PFSK-1 (cell line): ENCODE data around the gene SKIL.

Experiments
- FOXP2 ChIP-seq: optimal IDR thresholded peaks from 2 replicates; pipeline ENCODE3; 2011; ENCODE audit warnings: borderline replicate concordance, control low read depth, inconsistent platforms; ENCODE audit not compliant: insufficient read depth; ENCODE audit errors: extremely low read length, extremely low read depth
- POLR2AphosphoS5 ChIP-seq: IDR thresholded peaks from 2 replicates; pipeline ENCODE4 v1.6.1; 2012; ENCODE audit warnings: low read depth, mild to moderate bottlenecking, control low read depth, low read length, moderate library complexity
- REST ChIP-seq, 2 experiments: IDR thresholded peaks; 2 replicates each; pipeline versions ENCODE4 v1.6.1 to v1.8.0; 2011 to 2012; ENCODE audit warnings: low read depth in 2 of 2, low read length in 2 of 2, control low read depth in 1 of 2, inconsistent platforms in 1 of 2, mild to moderate bottlenecking in 1 of 2, moderate library complexity in 1 of 2; ENCODE audit not compliant: insufficient read depth in 1 of 2
- SIN3A ChIP-seq: IDR thresholded peaks from 2 replicates; pipeline ENCODE4 v1.6.1; 2012; ENCODE audit warnings: mild to moderate bottlenecking, low read length, moderate library complexity, borderline replicate concordance; ENCODE audit not compliant: insufficient read depth
- TAF1 ChIP-seq: IDR thresholded peaks from 2 replicates; pipeline ENCODE4 v1.6.1; 2012; ENCODE audit warnings: low read length, control low read depth, borderline replicate concordance; ENCODE audit not compliant: insufficient read depth

The SKIL gene

GRCh38 chr3:170425491-170426239 lies 68.2 kb downstream of the SKIL start:
- no peak for TF ChIP-seq REST (IDR thresholded peaks at IDR 0.05; ENCODE audit: insufficient read depth in 1 of 2, low read depth in 2 of 2, low read length in 2 of 2)
- TF ChIP-seq FOXP2: no peak
- no peak for TF ChIP-seq POLR2AphosphoS5
- no peak for TF ChIP-seq TAF1
- TF ChIP-seq SIN3A: no peak

- TF ChIP-seq FOXP2 (no peak), REST (IDR thresholded peaks at IDR 0.05; ENCODE audit: insufficient read depth in 1 of 2, low read depth in 2 of 2, low read length in 2 of 2) (no peak), POLR2AphosphoS5 (no peak), SIN3A (no peak), TAF1 (no peak)
Observed at GRCh38 chr3:170426240-170426797, 68.8 kb downstream of the SKIL start.

- no peak for TF ChIP-seq POLR2AphosphoS5
- no peak for TF ChIP-seq SIN3A
- TF ChIP-seq REST (IDR thresholded peaks at IDR 0.05; ENCODE audit: insufficient read depth in 1 of 2, low read depth in 2 of 2, low read length in 2 of 2): no peak
Observed at GRCh38 chr3:170428095-170428494, 70.6 kb downstream of the SKIL start.

- TF ChIP-seq SIN3A (no peak), REST (IDR thresholded peaks at IDR 0.05; ENCODE audit: insufficient read depth in 1 of 2, low read depth in 2 of 2, low read length in 2 of 2) (no peak), TAF1 (no peak), FOXP2 (no peak), POLR2AphosphoS5 (no peak)
Observed at GRCh38 chr3:170429050-170429449, 71.5 kb downstream of the SKIL start.

- TF ChIP-seq FOXP2: no peak
- no peak for TF ChIP-seq REST (IDR thresholded peaks at IDR 0.05; ENCODE audit: insufficient read depth in 1 of 2, low read depth in 2 of 2, low read length in 2 of 2)
- no peak for TF ChIP-seq TAF1
- TF ChIP-seq SIN3A: no peak
- no peak for TF ChIP-seq POLR2AphosphoS5
Observed at GRCh38 chr3:170431054-170431453, 73.5 kb downstream of the SKIL start.
